K562 (cell line): ENCODE data around the gene MARK2. TPM values are rescaled to one million over a fixed set of nuclear protein-coding genes. Genes with fewer than 3 reads are reported as not detected.

Experiments used
- MAZ ChIP-seq, 2 experiments: fragments of 450-650 bp in 1 of 2; sonication (generic) in 1 of 2; formaldehyde crosslinking; IDR thresholded peaks in 1 of 2; conservative IDR thresholded peaks in 1 of 2; 2 replicates each; pipeline versions ENCODE4 v1.4.0 to v1.5.0; 2020; ENCODE audit warnings: mild to moderate bottlenecking in 1 of 2, missing genetic modification reagents in 1 of 2
- MGA ChIP-seq: fragments of 450-650 bp; IDR thresholded peaks from 2 replicates; pipeline ENCODE4 v1.6.1; 2016; ENCODE audit warnings: mild to moderate bottlenecking, moderate library complexity
- MTA2 ChIP-seq: fragments of 450-650 bp; IDR thresholded peaks from 2 replicates; pipeline ENCODE4 v1.6.1; 2016; ENCODE audit warnings: low read depth
- PHB2 ChIP-seq: fragments of 450-650 bp; IDR thresholded peaks from 2 replicates; pipeline ENCODE4 v1.6.1; 2017; ENCODE audit warnings: low read depth
- SMAD4 ChIP-seq: fragments of 250-450 bp; sonication (Bioruptor Pico); conservative IDR thresholded peaks from 2 replicates; pipeline ENCODE4 v1.8.0; 2021; ENCODE audit warnings: inconsistent platforms, mild to moderate bottlenecking, moderate library complexity
- ZBTB2 ChIP-seq: fragments of 450-650 bp; IDR thresholded peaks from 2 replicates; pipeline ENCODE4 v1.6.1; 2016; ENCODE audit warnings: antibody characterized with exemption
- ZNF165 ChIP-seq: fragments of 250-450 bp; sonication (Bioruptor Pico); IDR thresholded peaks from 2 replicates; pipeline ENCODE4 v1.4.0; 2020; ENCODE audit warnings: borderline replicate concordance
- ZNF224 ChIP-seq: sonication (generic); formaldehyde crosslinking; IDR thresholded peaks from 2 replicates; pipeline ENCODE4 v1.8.0; 2022; ENCODE audit warnings: mild to moderate bottlenecking, missing genetic modification reagents
- ZNF23 ChIP-seq: fragments of 250-450 bp; sonication (Bioruptor Pico); IDR thresholded peaks from 2 replicates; pipeline ENCODE4 v1.4.0; 2020; ENCODE audit warnings: mild to moderate bottlenecking
- ZNF518B ChIP-seq: fragments of 250-450 bp; sonication (Bioruptor Pico); IDR thresholded peaks from 2 replicates; pipeline ENCODE4 v1.5.0; 2021; ENCODE audit warnings: mild to moderate bottlenecking, moderate library complexity
- polyA plus RNA-seq, 8 experiments: library from polyadenylated mRNA; depleted of rRNA in 4 of 8; stranded (reverse) in 5 of 8; unstranded in 3 of 8; fragments of >200 nt; fragmentation: Nextera tagmentation in 2 of 8; fragmentation: Illumina TruSeq in 1 of 8; extraction: Ambion mirVana in 2 of 8; extraction: Trizol in 1 of 8; gene quantifications; 2 replicates each; pipeline versions ENCODE4 v1.2.1 to v1.2.3, GENCODE V29; 2011 to 2014; ENCODE audit warnings: inconsistent platforms in 1 of 8, missing spikeins in 1 of 8
- total RNA-seq, 7 experiments: library from RNA; depleted of rRNA in 6 of 7; stranded (reverse); fragments of >200 nt in 6 of 7; fragmentation: Illumina TruSeq in 2 of 7; extraction: Trizol in 2 of 7; gene quantifications; 2 replicates each; pipeline versions ENCODE4 v1.2.1 to v1.2.3, GENCODE V29; 2011 to 2021; ENCODE audit warnings: low replicate concordance in 1 of 7

MARK2 gene
- total and polyA plus RNA-seq, 9 of the 15 experiments (the other 6 are each of a cell fraction or from before 2014, with no cell fraction given): 0.32 to 43.5 (median 15.1) TPM

- TF ChIP-seq MGA: peak; percentile 65; the same call in 1 of the 2 replicates
- TF ChIP-seq MTA2: no peak
- no peak for TF ChIP-seq ZNF224
- no peak for TF ChIP-seq ZNF165 (CRISPR knock-in tag)
- no peak for TF ChIP-seq ZNF23 (CRISPR knock-in tag)
- TF ChIP-seq ZNF518B: no peak
- TF ChIP-seq PHB2: no peak
- peak; percentile 76 for TF ChIP-seq SMAD4
- 0 out of 2 replicates have a peak, but pooled peaks have one; percentile 30 for TF ChIP-seq ZBTB2
- peak; percentile 4 to 28; a peak in 2 of 4 replicates for TF ChIP-seq MAZ (CRISPR knock-in tag; conservative IDR thresholded peaks at IDR 0.05 in 1 of 2, IDR thresholded peaks at IDR 0.05 in 1 of 2)
Measured at GRCh38 chr11:63917692-63918506, 79.0 kb downstream of the MARK2 start (continued).
